GM12878 (cell line): ENCODE results near the gene VSTM2L. TPM values are rescaled to one million over a fixed set of nuclear protein-coding genes. Genes with fewer than 3 reads are reported as not detected.

Source experiments
- ATAC-seq: fragments of 200-7000 bp; cut with Tn5 transposase; 3 replicates; pipeline ENCODE4 v1.9.1; 2020; ENCODE audit warnings: mild to moderate bottlenecking, moderate library complexity
- BruUV-seq: library from RNA; stranded (reverse); fragments of 400-500 nt; replicated peaks from 2 replicates; lab custom pipeline; 2021; lab: Mats Ljungman, UMichigan
- CTCF ChIA-PET: fragments of 300-600 bp; sonication (Branson Sonifier 250); formaldehyde crosslinking; extraction: SDS; loops from one replicate; lab custom pipeline; 2021; ENCODE audit warnings: inconsistent platforms; lab: Yijun Ruan, JAX
- POLR2A ChIA-PET: fragments of 350-600 bp; formaldehyde crosslinking; extraction: SDS; loops from one replicate; lab custom pipeline; 2021; ENCODE audit warnings: inconsistent platforms; lab: Charles Lee
- RAD21 ChIA-PET: fragments of 300-600 bp; sonication (Branson Sonifier 250); formaldehyde crosslinking; loops from one replicate; lab custom pipeline; 2023; ENCODE audit warnings: antibody characterized with exemption; ENCODE audit not compliant: unreplicated experiment; lab: Charles Lee
- SMC1A ChIA-PET: fragments of 300-600 bp; sonication (Branson Sonifier 250); formaldehyde crosslinking; loops from one replicate; lab custom pipeline; 2023; ENCODE audit not compliant: unreplicated experiment, uncharacterized antibody; lab: Charles Lee
- DNase-seq: peaks from one replicate; pipeline ENCODE4 v3.0.0-alpha.2; 2011; ENCODE audit warnings: low read depth, low spot score
- FAIRE-seq: peaks from 3 replicates; lab custom pipeline; 2011; peaks lifted over from hg19 to GRCh38; lab: Jason Lieb, UNC
- H2AFZ ChIP-seq: 2 replicates; pipeline ENCODE4 v1.6.0; 2011; ENCODE audit warnings: low read depth, low read length, control low read depth; ENCODE audit not compliant: control insufficient read depth
- H3K27ac ChIP-seq: 2 replicates; pipeline ENCODE4 v1.5.1; 2011; ENCODE audit warnings: control low read depth; ENCODE audit not compliant: control insufficient read depth, insufficient read depth
- H3K27me3 ChIP-seq, 2 experiments: replicated peaks in 1 of 2; 2 replicates each; pipeline versions ENCODE4 v1.6.0 to v1.6.1; 2011; ENCODE audit warnings: low read length in 1 of 2; ENCODE audit not compliant: control insufficient read depth in 2 of 2, insufficient read depth in 2 of 2
- H3K36me3 ChIP-seq, 2 experiments: 2 replicates each; pipeline ENCODE4 v1.5.1; 2011; ENCODE audit warnings: low read length in 1 of 2; ENCODE audit not compliant: control insufficient read depth in 2 of 2, insufficient read depth in 2 of 2
- H3K4me1 ChIP-seq: 2 replicates; pipeline ENCODE4 v1.6.1; 2011; ENCODE audit warnings: mild to moderate bottlenecking, low read length, moderate library complexity, mixed read lengths; ENCODE audit not compliant: control insufficient read depth, insufficient read depth
- H3K4me2 ChIP-seq: 2 replicates; pipeline ENCODE4 v1.6.0; 2011; ENCODE audit warnings: control low read depth; ENCODE audit not compliant: control insufficient read depth, insufficient read depth
- H3K4me3 ChIP-seq: fragments of 200-600 bp; sonication (generic); 2 replicates; pipeline ENCODE4 v1.5.1; 2016
- H3K79me2 ChIP-seq: 2 replicates; pipeline ENCODE4 v1.6.0; 2011; ENCODE audit warnings: low read length; ENCODE audit not compliant: control insufficient read depth, insufficient read depth
- H3K9ac ChIP-seq: 2 replicates; pipeline ENCODE4 v1.8.0; 2011; ENCODE audit warnings: low read length, control low read depth, mixed read lengths; ENCODE audit not compliant: control insufficient read depth, insufficient read depth
- H3K9me3 ChIP-seq: replicated peaks from 3 replicates; pipeline ENCODE4 v1.5.1; 2011; ENCODE audit warnings: mild to moderate bottlenecking, low read length; ENCODE audit not compliant: control insufficient read depth, insufficient read depth
- H4K20me1 ChIP-seq: 2 replicates; pipeline ENCODE4 v1.6.0; 2011; ENCODE audit not compliant: control insufficient read depth, insufficient read depth
- BCL11A ChIP-seq: IDR thresholded peaks from 2 replicates; pipeline ENCODE4 v1.6.1; 2011; ENCODE audit warnings: low read depth, low read length
- BCLAF1 ChIP-seq: fragments of 450-650 bp; IDR thresholded peaks from 2 replicates; pipeline ENCODE4 v1.6.1; 2017; ENCODE audit warnings: antibody characterized with exemption, mild to moderate bottlenecking, moderate library complexity
- BHLHE40 ChIP-seq, 2 experiments: fragments of 450-650 bp in 1 of 2; IDR thresholded peaks; 2 replicates each; pipeline ENCODE4 v1.6.1; 2011 to 2017; ENCODE audit warnings: low read depth in 2 of 2, borderline replicate concordance in 1 of 2, improper control_type of control experiment in 1 of 2, low read length in 1 of 2, mild to moderate bottlenecking in 1 of 2
- JUNB ChIP-seq: IDR thresholded peaks from 2 replicates; pipeline ENCODE4 v1.6.1; 2016; ENCODE audit warnings: antibody characterized with exemption, mild to moderate bottlenecking
- MTA2 ChIP-seq: fragments of 450-650 bp; IDR thresholded peaks from 2 replicates; pipeline ENCODE4 v1.6.1; 2016; ENCODE audit warnings: low read depth, mild to moderate bottlenecking, moderate library complexity
- PAX8 ChIP-seq: fragments of 450-650 bp; IDR thresholded peaks from 2 replicates; pipeline ENCODE4 v1.6.1; 2017; ENCODE audit warnings: mild to moderate bottlenecking, moderate library complexity
- SMAD1 ChIP-seq: fragments of 450-650 bp; IDR thresholded peaks from 2 replicates; pipeline ENCODE4 v1.6.1; 2018; ENCODE audit warnings: mild to moderate bottlenecking, low read depth; ENCODE audit not compliant: partially characterized antibody
- in situ Hi-C: fragments of 300-500 bp; cut with MboI; formaldehyde crosslinking; loops from 9 replicates; pipeline ENCODE4 v1.14.3; 2018; ENCODE audit warnings: mixed read lengths
- intact Hi-C: fragments of 100-400 bp; cut with micrococcal nuclease; formaldehyde crosslinking; loops from one replicate; pipeline ENCODE4 v1.14.2; 2022; ENCODE audit not compliant: unreplicated experiment
- polyA plus RNA-seq, 11 experiments: library from polyadenylated mRNA; depleted of rRNA in 4 of 11; unstranded in 6 of 11; stranded (reverse) in 5 of 11; fragments of >200 nt; fragmentation: Nextera tagmentation in 4 of 11; fragmentation: Illumina TruSeq in 1 of 11; extraction: Ambion mirVana in 4 of 11; extraction: Trizol in 1 of 11; gene quantifications; 1 replicate in 1 of 11; 2 replicates in 10 of 11; pipeline versions ENCODE4 v1.2.1 to v1.2.3, GENCODE V29; 2011 to 2016; ENCODE audit warnings: inconsistent platforms in 2 of 11, missing spikeins in 2 of 11, low read depth in 1 of 11
- total RNA-seq, 4 experiments: library from RNA; depleted of rRNA in 3 of 4; stranded (reverse); fragments of >200 nt in 3 of 4; fragmentation: Illumina TruSeq in 1 of 4; extraction: Trizol in 1 of 4; gene quantifications; 2 replicates each; pipeline versions ENCODE4 v1.2.1 to v1.2.3, GENCODE V29; 2013 to 2021

VSTM2L gene
- total and polyA plus RNA-seq, 10 of the 15 experiments (the other 5 are each of a cell fraction or from before 2014, with no cell fraction given) = 0.05 to 1.5 (median 0.63) TPM; not detected in 2

- intact Hi-C loops = no loop called here
- FAIRE-seq = no peak
- Histone ChIP-seq H3K27me3 (no peaks in the 10 kb centered on the region), H3K4me2 (no peak overlapping the region), H4K20me1 (no peaks in the 10 kb centered on the region), H3K9me3 (no peaks in the 10 kb centered on the region; the same call in 2 of the 3 replicates), H3K9ac (no peak overlapping the region)
- ChIA-PET RAD21 (no interaction called here), CTCF (no interaction called here)
- no peak for TF ChIP-seq BCL11A
- no peak for TF ChIP-seq BHLHE40 (IDR thresholded peaks at IDR 0.05; ENCODE audit: borderline replicate concordance in 1 of 2, low read depth in 2 of 2, low read length in 1 of 2)
- TF ChIP-seq SMAD1 = no peak
- TF ChIP-seq MTA2 = no peak
- TF ChIP-seq PAX8 = no peak
- no peak for TF ChIP-seq BCLAF1
- TF ChIP-seq JUNB = no peak
- TF ChIP-seq, all 136 proteins: peak for 0
- H2AFZ ChIP-seq = no peak overlapping the region
- DNase-seq = no peak
- H3K4me1 ChIP-seq = no peaks in the 10 kb centered on the region; the same call in 1 of the 2 replicates
- ChIA-PET SMC1A (interaction anchor here (1.2 kb wide), 1 partner anchor 21 kb away, joined by 4 read pairs; no protein-coding TSS in a partner anchor), POLR2A (no interaction called here)
- no peak for ATAC-seq
- no peak overlapping the region for H3K4me3 ChIP-seq
- no TSS peak for BruUV-seq
- in situ Hi-C loops = no loop called here
- no peaks in the 10 kb centered on the region for H3K79me2 ChIP-seq
- no peak overlapping the region for H3K27ac ChIP-seq
- H3K36me3 ChIP-seq = no peaks in the 10 kb centered on the region
These were observed 67.9 kb downstream of the VSTM2L start for GRCh38 chr20:37970856-37971245.
